CD14-positive monocyte (primary cell): ENCODE measurements around the gene ADAMTSL2. TPM values are rescaled to one million over a fixed set of nuclear protein-coding genes. Genes with fewer than 3 reads are reported as not detected.

Experiments
- DNase-seq, 3 donors: peaks; one replicate each; pipeline ENCODE4 v3.0.0-alpha.2; 2011 to 2022
- H2AFZ ChIP-seq: 2 replicates; pipeline ENCODE4 v1.6.0; 2012; ENCODE audit warnings: mild to moderate bottlenecking, low read depth, low read length, inconsistent platforms; ENCODE audit not compliant: insufficient read depth, poor library complexity, severe bottlenecking
- H3K27ac ChIP-seq, 2 donors: 1 replicate in 1 of 2; 2 replicates in 1 of 2; pipeline ENCODE4 v1.5.1; 2012 to 2013; ENCODE audit warnings: low read length in 2 of 2, control low read depth in 1 of 2, inconsistent platforms in 1 of 2, low read depth in 1 of 2, mild to moderate bottlenecking in 1 of 2
- H3K27me3 ChIP-seq, 2 donors: one replicate each; pipeline versions ENCODE4 v1.6.0 to v1.6.1; 2011 to 2013; ENCODE audit warnings: low read length in 2 of 2; ENCODE audit not compliant: control insufficient read depth in 2 of 2, insufficient read depth in 2 of 2
- H3K36me3 ChIP-seq, 2 donors: replicated peaks in 1 of 2; 1 replicate in 1 of 2; 2 replicates in 1 of 2; pipeline versions ENCODE4 v1.5.1 to v1.6.1; 2012 to 2013; ENCODE audit warnings: low read length in 2 of 2, control low read depth in 1 of 2, inconsistent platforms in 1 of 2, mild to moderate bottlenecking in 1 of 2; ENCODE audit not compliant: insufficient read depth in 2 of 2, control insufficient read depth in 1 of 2
- H3K4me1 ChIP-seq, 2 donors: 1 replicate in 1 of 2; 2 replicates in 1 of 2; pipeline versions ENCODE4 v1.5.1 to v1.6.1; 2012 to 2013; ENCODE audit warnings: low read length in 2 of 2, control low read depth in 1 of 2, inconsistent platforms in 1 of 2, mild to moderate bottlenecking in 1 of 2, moderate library complexity in 1 of 2; ENCODE audit not compliant: insufficient read depth in 2 of 2, control insufficient read depth in 1 of 2
- H3K4me2 ChIP-seq: replicated peaks from 2 replicates; pipeline ENCODE3; 2012; ENCODE audit warnings: low read length, moderate library complexity, mild to moderate bottlenecking; ENCODE audit not compliant: poor library complexity, severe bottlenecking; ENCODE audit errors: extremely low read depth
- H3K4me3 ChIP-seq, 3 experiments: fragments of 200-600 bp in 1 of 3; sonication (generic) in 1 of 3; replicated peaks in 1 of 3; 1 replicate in 2 of 3; 2 replicates in 1 of 3; pipeline ENCODE4 v1.5.1; 2011 to 2013; ENCODE audit warnings: low read length in 3 of 3, mild to moderate bottlenecking in 3 of 3, control low read depth in 2 of 3, low read depth in 2 of 3, inconsistent platforms in 1 of 3, moderate library complexity in 1 of 3
- H3K79me2 ChIP-seq: 2 replicates; pipeline ENCODE4 v1.6.0; 2012; ENCODE audit warnings: mild to moderate bottlenecking, control low read depth, inconsistent platforms, low read length, moderate library complexity; ENCODE audit not compliant: insufficient read depth
- H3K9ac ChIP-seq: 2 replicates; pipeline ENCODE4 v1.6.0; 2017; ENCODE audit warnings: low read length, mild to moderate bottlenecking; ENCODE audit not compliant: insufficient read depth, poor library complexity, severe bottlenecking
- H3K9me3 ChIP-seq, 2 donors: replicated peaks in 1 of 2; 1 replicate in 1 of 2; 2 replicates in 1 of 2; pipeline versions ENCODE4 v1.5.1 to v1.6.1; 2012 to 2013; ENCODE audit warnings: low read length in 2 of 2, control low read depth in 1 of 2; ENCODE audit not compliant: control insufficient read depth in 1 of 2, insufficient read depth in 1 of 2
- H4K20me1 ChIP-seq: 2 replicates; pipeline ENCODE4 v1.6.0; 2012; ENCODE audit warnings: mild to moderate bottlenecking, low read length, control low read depth, moderate library complexity; ENCODE audit not compliant: insufficient read depth
- H3K27ac Mint-ChIP-seq, 7 donors: one replicate each; pipeline ENCODE4 v1.8.0; 2020; ENCODE audit warnings: mild to moderate bottlenecking in 7 of 7, mixed read lengths in 7 of 7, moderate library complexity in 6 of 7, inconsistent platforms in 2 of 7
- H3K27me3 Mint-ChIP-seq, 3 donors: one replicate each; pipeline ENCODE4 v1.8.0; 2021 to 2022; ENCODE audit warnings: low read depth in 3 of 3, mild to moderate bottlenecking in 3 of 3, mixed read lengths in 3 of 3, moderate library complexity in 3 of 3, inconsistent platforms in 1 of 3
- H3K36me3 Mint-ChIP-seq, 2 donors: one replicate each; pipeline ENCODE4 v1.8.0; 2020; ENCODE audit warnings: mixed read lengths in 2 of 2, inconsistent platforms in 1 of 2, mild to moderate bottlenecking in 1 of 2
- H3K4me1 Mint-ChIP-seq: one replicate; pipeline ENCODE4 v1.8.0; 2020; ENCODE audit warnings: mild to moderate bottlenecking, mixed read lengths
- H3K4me3 Mint-ChIP-seq, 2 donors: one replicate each; pipeline ENCODE4 v1.8.0; 2020; ENCODE audit warnings: mild to moderate bottlenecking in 2 of 2, mixed read lengths in 2 of 2, moderate library complexity in 1 of 2
- H3K9me3 Mint-ChIP-seq, 7 donors: one replicate each; pipeline ENCODE4 v1.8.0; 2020 to 2022; ENCODE audit warnings: mixed read lengths in 7 of 7, mild to moderate bottlenecking in 6 of 7, moderate library complexity in 6 of 7, inconsistent platforms in 2 of 7
- CTCF ChIP-seq: fragments of 200-600 bp; IDR thresholded peaks from one replicate; pipeline ENCODE4 v1.8.0; 2022; ENCODE audit warnings: antibody characterized with exemption, mild to moderate bottlenecking
- WGBS: methylation state at CpG from one replicate; pipeline ENCODE4 v1.1.5; 2013; ENCODE audit warnings: missing lambda C conversion rate; ENCODE audit not compliant: insufficient coverage; 5-methylcytosine and 5-hydroxymethylcytosine counted together
- intact Hi-C, 2 donors: fragments of 100-400 bp; cut with micrococcal nuclease; formaldehyde crosslinking; loops; one replicate each; pipeline versions ENCODE4 v1.15.0 to v1.15.1; 2023
- polyA plus RNA-seq, 3 donors: library from polyadenylated mRNA; depleted of rRNA in 1 of 3; unstranded in 2 of 3; stranded (reverse) in 1 of 3; fragments of 300-500 nt in 2 of 3; fragments of >200 nt in 1 of 3; fragmentation: Illumina TruSeq in 2 of 3; gene quantifications; 1 replicate in 2 of 3; 2 replicates in 1 of 3; pipeline ENCODE4 v1.2.3, GENCODE V29; 2012 to 2021

Gene ADAMTSL2
- polyA plus RNA-seq, 3 donors: 0.08 TPM; not detected in 2

GRCh38 chr9:133610845-133611244 is 76.3 kb downstream of the ADAMTSL2 start:
- H4K20me1 ChIP-seq: no peaks in the 10 kb centered on the region
- H3K4me1 ChIP-seq: no peaks in the 10 kb centered on the region
- H3K9me3 ChIP-seq: no peaks in the 10 kb centered on the region
- H3K4me2 ChIP-seq: no peak overlapping the region
- no peak overlapping the region for H3K9ac ChIP-seq
- H3K36me3 ChIP-seq: no peaks in the 10 kb centered on the region
- no peak for TF ChIP-seq CTCF
- H3K9me3 Mint-ChIP-seq: peaks cover 0 to 8% (median 0%) of the 10 kb centered on the region in 7 donors
- H3K36me3 Mint-ChIP-seq: no peaks in the 10 kb centered on the region
- no peak overlapping the region for H2AFZ ChIP-seq
- no peak overlapping the region for H3K4me3 Mint-ChIP-seq
- intact Hi-C loops: no loop called here
- no peaks in the 10 kb centered on the region for H3K79me2 ChIP-seq
- H3K4me3 ChIP-seq: no peak overlapping the region
- no peaks in the 10 kb centered on the region for H3K4me1 Mint-ChIP-seq
- no peak for DNase-seq
- no peak overlapping the region for H3K27ac Mint-ChIP-seq
- WGBS: 91% methylated on average over 5 of the region's 5 CpGs
- peaks cover 24 to 46% (median 37%) of the 10 kb centered on the region in 3 donors for H3K27me3 Mint-ChIP-seq
- H3K27ac ChIP-seq: no peak overlapping the region
- H3K27me3 ChIP-seq: peaks cover 0 to 19% of the 10 kb centered on the region in 2 donors

- TF ChIP-seq CTCF: no peak
- Histone ChIP-seq H4K20me1 (no peaks in the 10 kb centered on the region), H3K9me3 (no peaks in the 10 kb centered on the region), H3K79me2 (no peaks in the 10 kb centered on the region), H3K4me2 (no peak overlapping the region), H3K27me3 (peaks cover 0 to 19% of the 10 kb centered on the region in 2 donors), H3K36me3 (no peaks in the 10 kb centered on the region), H3K9ac (no peak overlapping the region), H3K4me3 (no peak overlapping the region), H3K4me1 (no peaks in the 10 kb centered on the region), H2AFZ (no peak overlapping the region), H3K27ac (no peak overlapping the region)
- no peak overlapping the region for H3K27ac Mint-ChIP-seq
- H3K4me1 Mint-ChIP-seq: no peaks in the 10 kb centered on the region
- H3K36me3 Mint-ChIP-seq: no peaks in the 10 kb centered on the region
- no peak for DNase-seq
- H3K9me3 Mint-ChIP-seq: peaks cover 0 to 8% (median 0%) of the 10 kb centered on the region in 7 donors
- H3K27me3 Mint-ChIP-seq: peaks cover 30 to 45% (median 36%) of the 10 kb centered on the region in 3 donors
- H3K4me3 Mint-ChIP-seq: no peak overlapping the region
- WGBS: 81% methylated on average over 8 of the region's 9 CpGs
- intact Hi-C loops: no loop called here
Measured at GRCh38 chr9:133612051-133612450, 77.5 kb downstream of the ADAMTSL2 start.
